Stimulated activated CD4-positive, alpha-beta T cell treated with anti-CD3 and anti-CD28 coated beads, Interleukin-1b, Interleukin-23, amount 100 ng/mL, for 1 hour (primary cell): ENCODE data around the gene RTN4.

Experiments
- DNase-seq, 2 donors: peaks; one replicate each; pipeline ENCODE4 v3.0.0-alpha.2; 2020; ENCODE audit warnings: low read depth in 2 of 2

The RTN4 gene

DNA sequence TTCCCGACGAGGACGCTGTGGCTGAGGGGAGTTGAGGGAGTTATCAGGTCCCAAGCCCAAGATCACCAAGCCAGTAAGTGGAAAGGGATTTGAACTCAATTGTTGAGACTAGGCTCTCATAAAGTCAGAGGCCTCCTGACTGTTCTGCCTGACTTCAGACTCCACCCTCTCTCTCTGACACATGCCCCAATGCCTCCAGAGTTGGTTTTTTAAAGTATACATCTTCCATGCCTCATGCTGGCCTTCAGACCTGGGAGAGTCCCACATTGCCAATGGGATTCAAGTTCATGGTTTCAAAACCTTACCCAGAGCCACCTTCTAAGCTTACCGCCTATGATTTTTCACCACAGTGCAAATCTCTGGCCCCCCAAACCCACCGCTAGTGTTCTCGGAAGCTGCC is 100.8 kb downstream of the RTN4 start:
- DNase-seq = no peak

DNA sequence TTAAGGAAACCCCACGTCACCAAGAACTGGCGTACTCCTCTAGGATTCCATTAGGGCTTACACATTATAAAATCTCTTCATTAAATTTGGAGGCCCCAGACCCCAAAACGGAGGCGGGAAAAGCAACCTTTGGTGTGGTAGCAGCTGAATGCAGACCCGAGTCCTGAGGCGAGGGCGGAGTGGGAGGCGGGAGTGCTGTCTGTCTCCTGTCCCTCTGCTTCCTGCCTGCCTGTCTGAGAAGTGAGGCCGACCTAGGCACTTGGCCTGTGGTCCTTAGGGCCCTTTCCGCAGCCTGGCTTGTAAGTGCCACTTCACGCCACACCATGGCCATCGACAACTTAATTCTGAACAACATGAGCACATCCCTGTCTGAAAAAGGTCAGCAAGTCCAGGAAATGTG is 102.1 kb downstream of the RTN4 start:
- no peak for DNase-seq

DNA sequence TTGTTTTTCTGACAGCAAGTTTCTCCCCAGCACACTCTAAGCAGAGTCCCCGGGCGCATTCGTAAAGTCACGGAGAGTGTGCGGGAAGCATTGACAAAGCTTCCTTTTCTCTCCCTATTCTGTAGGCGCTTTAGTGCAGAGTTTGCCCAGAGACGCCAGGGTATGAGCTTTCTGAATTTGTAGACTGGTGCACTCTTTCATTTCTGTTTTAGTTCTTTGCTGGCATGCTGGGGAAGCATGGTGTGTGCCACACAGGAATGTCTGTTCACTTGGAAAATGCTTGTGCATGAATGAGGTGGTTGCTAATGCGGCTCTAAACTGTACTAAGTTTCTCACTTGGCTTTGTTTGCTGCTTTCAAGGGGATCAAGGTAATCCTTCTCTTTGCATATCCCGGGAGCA is 102.6 kb downstream of the RTN4 start:
- no peak for DNase-seq

DNA sequence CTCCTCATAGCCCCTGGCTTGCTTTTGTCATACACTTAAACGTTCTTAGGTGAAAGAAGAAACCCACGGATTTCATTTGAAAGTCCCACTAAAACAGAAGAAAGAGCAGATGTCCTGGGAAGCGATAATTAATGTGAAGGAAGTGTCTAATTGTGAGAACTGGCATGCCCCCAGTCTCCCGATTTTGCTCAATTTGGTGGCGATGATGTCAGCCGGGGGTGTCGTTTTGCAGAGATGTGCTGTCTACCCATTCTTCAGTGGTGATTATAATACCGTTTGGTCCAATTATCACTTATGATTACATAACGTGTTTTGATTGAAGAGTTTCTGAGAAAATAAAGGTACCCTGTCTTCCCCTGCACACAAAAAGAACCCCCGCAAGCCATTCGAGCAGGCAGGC is 103.1 kb downstream of the RTN4 start:
- no peak for DNase-seq

DNA sequence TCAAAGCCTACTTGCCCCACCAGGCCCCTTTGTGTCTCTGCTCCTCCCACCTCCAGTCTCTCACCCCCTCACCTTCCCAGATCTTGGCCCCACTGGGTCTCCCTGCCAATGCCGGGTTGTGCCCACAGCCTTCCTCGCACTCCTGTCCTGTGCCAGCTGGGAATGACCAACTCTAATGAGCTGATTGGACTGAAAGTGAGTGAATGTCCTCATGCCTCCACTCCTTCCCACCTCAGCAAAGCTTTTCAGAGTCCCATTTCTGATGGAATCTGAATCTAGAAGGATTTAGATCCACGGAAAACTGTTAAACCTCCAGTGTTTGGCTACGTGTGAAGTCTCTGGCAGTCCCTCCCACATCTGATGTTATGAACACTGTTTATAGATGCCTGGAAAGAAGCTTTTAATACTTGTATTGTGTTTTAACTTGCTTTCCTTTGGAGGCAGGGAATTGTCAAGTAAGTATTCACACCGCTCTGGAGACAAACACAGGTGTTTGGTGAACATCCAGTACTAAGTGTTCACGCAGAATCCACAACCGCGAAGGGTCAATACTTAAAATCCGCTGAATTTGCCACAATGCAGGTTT is 103.9 kb downstream of the RTN4 start:
- no peak for DNase-seq

DNA sequence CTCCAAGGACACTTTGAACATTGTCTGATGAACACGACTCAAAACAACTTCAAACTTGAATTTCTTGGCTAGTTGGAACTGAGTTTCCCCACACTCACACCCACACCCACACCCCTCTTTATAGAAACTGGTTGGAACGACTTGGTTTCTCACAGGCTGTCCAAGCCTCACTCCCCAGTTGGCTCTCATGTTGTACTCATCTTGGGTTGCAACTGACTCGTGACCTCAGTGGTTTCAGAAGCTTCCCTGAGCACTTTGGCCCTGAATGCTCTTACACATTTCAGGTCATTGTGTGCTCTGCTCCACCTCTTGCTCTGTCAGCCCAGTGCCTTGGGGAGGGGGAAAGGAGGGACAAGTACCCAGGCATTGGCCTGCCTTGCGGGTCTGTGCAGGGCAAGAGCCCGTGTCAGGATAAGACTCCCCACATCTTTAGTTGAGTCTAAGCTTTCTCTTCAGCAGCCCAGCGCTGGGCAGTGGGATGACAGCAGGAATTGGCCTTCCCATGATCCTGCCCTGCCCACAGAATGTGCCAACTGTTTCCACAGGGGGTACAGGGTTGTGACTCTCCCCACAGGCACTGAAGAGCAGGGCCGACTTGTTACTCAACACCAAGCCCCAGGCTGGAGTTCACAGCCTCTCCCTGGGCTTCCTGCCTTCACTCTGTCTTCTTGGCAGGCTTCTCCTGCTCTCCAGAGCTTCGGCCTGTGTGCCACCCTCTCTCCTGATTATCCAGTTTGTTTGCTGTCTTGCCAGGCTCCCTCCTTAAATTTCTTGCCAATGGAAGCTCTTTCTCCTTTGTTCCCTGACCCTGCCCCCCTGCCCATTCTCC is 104.6 kb downstream of the RTN4 start:
- DNase-seq = no peak

DNA sequence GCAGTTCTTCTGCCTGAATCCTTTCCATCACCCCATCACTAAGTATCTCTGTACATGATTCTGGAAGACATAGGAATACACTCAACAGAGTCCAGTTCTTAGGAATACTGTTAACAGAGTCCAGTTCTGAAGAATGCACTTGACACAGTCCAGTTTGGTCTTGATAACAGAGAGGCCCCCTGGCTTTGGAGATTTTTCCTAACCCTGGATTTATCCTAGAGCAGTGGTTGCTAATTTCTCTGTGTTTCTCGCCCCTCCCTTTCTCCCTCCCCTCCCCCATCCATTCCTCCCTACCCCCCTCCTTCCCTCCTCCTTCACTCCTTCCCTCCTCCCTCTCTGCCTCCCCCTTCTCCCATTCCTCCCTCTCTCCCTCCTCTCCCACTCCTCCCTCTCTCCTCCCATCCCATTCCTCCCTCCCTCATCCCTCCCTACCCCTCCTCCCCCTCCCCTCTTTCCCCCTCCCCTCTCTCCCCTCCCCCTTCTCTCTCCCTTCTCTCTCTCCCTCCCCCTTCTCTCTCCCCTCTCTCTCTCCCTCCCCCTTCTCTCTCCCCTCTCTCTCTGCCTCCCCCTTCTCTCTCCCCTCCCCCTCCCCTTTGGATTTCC is 105.4 kb downstream of the RTN4 start:
- DNase-seq = no peak

DNA sequence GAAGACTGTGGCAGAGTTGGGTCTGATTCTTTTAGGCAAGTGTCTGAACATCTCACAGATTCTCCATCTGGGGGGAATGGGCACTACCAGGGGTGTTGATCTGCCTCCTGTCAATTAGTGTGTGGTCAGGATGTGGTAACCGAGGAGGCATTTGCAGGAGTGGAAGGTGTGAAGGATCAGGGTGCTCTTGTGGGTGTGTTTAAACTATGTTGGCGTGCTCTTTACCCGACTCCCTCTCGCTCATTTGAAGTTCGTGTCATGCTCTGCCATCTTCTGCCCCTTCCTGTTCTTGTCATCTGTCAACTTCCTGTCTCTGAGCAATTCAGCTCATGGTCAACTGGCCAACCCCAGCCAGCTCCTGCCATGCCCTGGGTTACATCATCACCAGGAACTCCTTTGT is 107.9 kb downstream of the RTN4 start:
- no peak for DNase-seq

DNA sequence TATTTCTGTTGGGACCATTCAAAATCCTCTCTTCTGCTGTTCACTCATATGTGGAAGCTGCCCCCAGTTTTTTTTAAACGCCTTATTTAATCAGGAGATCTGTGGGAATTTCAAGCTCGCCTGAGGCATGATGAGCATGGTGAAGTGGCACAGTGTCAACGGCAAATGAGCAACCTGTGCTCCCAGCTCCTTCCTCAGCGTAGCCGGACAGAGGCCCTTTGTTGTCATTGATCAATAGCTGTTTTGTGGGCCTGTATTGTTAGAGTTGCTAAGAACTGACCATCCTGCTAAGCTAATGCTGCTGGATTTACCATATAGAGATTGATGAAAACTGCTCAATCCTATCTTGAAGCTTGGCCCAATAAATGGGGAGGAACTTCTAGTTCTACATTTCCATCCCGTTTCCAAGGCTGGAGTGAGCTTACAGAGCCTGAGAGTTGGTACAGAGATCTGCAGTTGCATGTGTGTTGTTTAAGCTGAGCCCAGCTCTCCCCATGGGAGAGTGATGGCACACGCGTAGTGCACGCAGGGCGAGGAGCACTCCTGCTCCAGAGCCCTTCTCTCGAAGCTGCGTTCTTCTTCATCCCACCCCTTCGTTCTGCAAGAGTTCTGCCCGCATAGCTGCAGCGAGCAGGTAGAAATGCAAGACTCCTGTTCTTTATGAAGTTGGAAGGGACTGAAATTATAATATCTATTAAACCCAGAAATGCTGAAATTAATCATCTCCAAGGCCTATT is 108.8 kb downstream of the RTN4 start:
- DNase-seq = no peak

DNA sequence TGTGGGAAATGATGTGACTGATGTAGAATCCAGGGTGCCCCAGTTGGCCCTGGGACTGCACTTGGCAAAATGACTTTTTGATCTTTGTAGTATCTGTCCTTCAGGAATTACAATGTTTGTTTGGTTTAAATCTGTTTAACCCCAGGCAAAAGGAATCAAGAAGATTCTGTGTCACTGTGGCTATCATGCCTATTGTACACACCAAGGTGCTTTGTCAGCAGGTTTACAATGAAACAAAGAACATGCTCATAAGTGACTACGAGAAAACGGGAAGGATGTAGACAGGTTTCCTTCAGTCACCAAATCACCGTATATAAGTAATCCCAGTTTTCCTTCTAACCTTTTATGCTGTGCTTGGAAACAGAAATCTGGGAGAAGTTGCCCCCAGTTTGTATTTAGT is 109.5 kb downstream of the RTN4 start:
- no peak for DNase-seq

DNA sequence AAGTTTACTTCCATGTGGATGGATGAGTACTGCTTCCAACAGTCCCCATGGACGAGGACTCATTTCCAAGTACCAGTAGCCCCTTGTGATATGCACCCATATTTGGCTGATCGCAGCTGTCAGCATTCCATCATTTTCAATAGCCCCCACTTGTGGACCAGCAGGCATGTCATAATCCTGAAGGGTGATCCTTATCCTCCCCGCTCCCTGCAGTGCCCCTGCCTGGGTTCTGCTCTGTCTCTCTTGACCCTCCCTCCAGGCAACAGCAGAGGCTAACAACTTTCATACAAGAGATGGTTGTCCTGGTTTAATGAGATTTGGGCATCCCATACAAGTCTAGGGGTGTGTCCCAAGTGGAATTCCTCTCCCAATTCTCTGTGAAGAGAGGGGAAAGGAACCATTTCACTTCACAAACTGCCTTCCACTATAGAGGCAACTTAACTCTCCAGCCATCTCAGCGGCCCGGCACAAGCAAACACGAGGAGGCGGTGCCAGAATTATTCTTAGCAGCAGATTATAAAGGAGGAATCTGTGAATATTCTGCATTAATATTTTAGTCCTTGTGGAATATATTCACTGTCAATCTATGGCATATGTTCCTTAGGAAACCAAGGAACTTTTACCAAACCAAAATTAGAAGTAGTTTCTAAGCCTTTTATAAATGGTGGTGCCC is 110.7 kb downstream of the RTN4 start:
- DNase-seq = no peak

DNA sequence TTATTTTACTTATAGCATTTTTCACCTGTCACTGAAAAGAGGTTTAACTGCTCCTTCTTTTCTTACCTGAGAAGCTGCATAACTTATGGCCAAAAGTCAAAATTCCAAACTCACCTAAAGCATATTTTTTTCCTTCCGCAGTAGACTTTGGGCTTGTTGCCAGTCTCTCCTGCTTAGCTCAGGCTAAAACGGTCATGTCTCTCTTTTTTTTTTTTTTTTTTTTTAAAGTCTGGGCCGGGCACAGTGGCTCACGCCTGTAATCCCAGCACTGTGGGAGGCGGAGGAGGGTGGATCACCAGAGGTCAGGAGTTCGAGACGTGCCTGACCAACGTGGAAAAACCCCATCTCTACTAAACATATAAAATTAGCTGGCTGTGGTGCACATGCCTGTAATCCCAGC is 113.5 kb downstream of the RTN4 start:
- DNase-seq = no peak

DNA sequence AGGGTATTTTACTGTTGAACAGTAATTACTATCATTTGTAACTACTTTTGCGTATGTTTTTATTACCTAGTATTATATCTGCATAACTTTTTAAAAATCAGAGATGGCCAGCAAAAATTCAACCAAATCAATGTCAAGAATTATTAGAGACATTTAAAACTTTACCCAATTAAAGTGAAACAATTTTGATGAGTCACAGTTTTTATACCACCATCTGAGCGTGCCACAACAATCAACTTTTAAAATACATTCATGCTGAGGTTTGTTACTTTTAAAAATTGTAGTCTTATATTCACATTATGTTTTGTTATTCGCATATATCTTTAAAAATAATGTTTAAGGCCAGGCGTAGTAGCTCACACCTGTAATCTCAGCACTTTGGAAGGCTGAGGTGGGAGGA is 114.9 kb downstream of the RTN4 start:
- DNase-seq = no peak

DNA sequence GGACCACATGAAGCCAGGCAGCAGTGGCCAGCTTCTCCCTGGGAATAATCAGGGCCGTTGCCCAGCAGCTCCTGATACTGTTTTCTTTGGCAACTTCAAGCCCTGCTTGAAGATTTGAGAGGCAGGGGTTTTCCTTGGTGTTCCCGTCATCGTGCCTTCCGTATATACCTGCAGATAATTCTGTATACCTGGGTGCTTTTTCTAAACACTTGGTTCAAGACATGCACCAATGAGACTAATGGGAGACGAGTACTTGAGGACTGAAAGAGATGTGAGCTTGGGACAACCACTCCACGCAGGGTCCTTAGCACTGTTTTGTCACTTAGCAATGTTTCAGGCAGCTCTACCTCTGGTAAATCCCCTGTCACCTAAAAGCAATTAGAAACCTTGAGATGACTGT is 118.8 kb downstream of the RTN4 start:
- no peak for DNase-seq

DNA sequence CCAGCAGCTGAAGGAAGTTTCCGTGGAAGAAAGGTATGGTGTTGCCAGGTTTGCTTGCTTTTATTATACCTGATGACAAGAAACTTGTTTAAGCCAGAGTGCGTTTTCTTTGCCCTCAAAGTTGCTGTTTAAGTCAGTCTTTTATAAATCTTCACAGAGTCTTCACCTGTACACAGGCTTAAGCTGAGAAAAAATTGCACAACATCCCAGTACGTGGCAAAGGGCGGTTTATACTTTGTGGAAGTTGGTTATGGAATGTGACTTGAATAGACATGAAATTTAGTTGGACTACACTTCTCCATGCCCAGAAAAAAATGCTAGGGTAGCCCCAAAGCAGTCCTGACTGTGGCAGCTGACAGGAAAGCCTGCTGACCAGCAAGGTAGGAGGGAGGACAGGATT is 121.5 kb downstream of the RTN4 start:
- no peak for DNase-seq

DNA sequence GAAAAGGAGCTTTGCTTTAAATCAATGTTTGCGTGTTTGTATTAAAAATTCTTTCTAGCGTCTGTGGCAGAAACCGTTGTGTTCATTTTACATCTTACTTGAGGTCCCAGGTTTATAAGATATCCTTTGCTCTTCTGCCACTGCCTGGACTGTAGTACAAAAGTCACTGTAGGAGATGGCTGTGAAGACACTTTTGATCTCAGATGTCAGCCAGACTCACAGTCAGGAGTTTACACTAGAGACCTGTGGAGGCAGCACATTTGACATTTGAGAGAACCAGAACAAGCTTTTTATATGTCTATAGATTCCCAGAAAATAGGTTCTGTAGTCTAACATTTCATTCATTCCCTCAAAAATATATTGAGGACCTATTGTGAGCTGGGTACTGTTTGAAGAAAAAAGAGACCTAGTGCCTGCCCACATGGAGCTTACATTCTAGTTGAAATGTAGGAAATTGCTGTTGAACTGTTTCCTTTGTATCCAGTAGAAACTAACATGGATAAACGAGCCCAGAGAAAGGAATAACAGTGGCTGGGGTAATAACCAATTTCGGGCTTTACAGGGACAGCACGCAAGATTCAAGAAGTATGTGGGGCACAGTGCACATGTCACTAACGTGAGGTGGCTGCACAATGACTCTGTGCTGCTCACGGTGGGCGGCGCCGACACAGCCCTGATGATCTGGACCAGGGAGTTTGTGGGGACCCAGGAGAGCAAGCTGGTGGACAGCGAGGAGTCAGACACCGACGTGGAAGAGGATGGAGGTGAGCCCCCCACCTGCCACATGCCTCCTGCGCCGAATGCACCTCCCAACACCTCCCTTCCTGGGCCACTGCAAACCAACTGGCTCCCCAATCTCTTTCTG is 122.3 kb downstream of the RTN4 start:
- no peak for DNase-seq

DNA sequence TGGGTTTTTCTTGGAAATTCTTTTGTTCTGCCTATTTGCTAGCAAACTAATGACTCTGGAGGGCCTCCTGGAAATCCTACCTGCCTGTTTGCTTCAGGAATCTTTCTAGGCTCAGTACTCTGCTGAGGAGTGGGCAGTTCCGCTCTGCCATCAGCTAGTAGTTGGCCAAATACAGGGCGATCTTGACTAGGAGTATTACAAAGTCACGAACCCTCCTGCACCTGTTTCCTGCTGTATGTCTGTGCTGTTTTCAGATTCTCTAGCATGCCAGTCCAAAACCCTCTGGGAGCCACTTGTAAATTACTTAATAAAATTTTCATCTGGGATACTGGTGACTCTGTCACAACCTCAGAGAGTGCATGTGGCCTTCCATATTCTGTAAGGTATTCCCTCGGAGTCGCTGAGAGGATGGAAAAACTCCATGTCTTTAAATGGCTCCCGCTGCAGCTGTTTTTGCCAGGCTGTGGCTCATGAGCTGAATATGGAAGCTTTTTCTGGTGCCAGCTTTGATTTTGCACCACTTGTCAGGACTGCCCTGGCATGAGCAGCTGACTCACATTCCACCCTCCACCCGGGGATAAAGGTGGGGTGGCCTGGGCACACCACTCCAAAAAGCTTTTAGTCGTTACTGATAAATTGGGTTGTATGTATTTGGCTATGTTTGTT is 123.0 kb downstream of the RTN4 start:
- no peak for DNase-seq

DNA sequence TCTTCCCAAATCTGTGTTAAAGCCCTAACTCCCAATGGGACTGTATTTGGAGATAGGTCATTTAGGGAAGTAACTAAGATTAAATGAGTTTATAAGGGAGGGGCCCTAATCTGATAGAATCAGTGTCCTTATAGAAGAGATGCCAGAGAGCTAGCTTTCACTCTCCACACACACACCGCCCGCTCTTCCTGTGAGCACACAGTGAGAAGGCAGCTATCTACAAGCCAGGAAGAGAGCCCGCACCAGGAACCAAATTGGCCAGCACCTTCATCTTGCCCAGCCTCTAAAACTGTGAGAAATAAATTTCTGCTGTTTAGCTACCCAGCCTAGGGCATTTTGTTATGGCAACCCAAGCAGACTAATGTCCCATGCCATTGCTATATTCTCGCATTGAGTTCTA is 125.2 kb downstream of the RTN4 start:
- DNase-seq = no peak

DNA sequence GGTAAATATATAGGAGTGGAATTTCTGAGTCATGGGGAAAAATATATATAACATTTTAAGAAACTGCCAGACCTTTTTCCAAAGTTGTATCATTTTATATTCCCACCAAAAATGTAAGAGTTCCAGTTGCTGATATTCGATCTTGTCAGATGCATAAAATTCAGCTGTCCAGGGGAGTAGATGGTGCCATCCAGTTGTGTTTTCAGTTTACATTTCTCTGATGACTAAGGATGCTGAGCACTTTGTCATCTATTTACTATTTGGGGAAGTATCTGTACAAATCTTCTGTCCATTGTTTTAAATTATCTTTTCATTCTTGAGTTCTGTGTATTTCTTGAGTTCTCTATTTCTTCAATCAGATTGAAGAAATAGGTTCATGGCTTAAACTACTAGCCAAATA is 126.1 kb downstream of the RTN4 start:
- no peak for DNase-seq
